DND-41 (cell line): Measurements from ENCODE around the gene GALNT5.

Experiments
- ATAC-seq: fragments of 200-7000 bp; cut with Tn5 transposase; 3 replicates; pipeline ENCODE4 v1.9.1; 2021; ENCODE audit warnings: low read depth; ENCODE audit not compliant: insufficient read depth
- DNase-seq: peaks from one replicate; pipeline ENCODE4 v3.0.0-alpha.2; 2020
- H2AFZ ChIP-seq: 2 replicates; pipeline ENCODE4 v1.6.0; 2012; ENCODE audit warnings: low read depth, low read length
- H3K27ac ChIP-seq: 2 replicates; pipeline ENCODE4 v1.5.1; 2012; ENCODE audit warnings: low read length, inconsistent platforms
- H3K27me3 ChIP-seq: fragments of 200-600 bp; sonication (generic); 2 replicates; pipeline ENCODE4 v1.6.0; 2012; ENCODE audit warnings: low read length, mild to moderate bottlenecking, inconsistent platforms; ENCODE audit not compliant: insufficient read depth, poor library complexity
- H3K36me3 ChIP-seq: 2 replicates; pipeline ENCODE4 v1.5.1; 2012; ENCODE audit warnings: low read length, inconsistent platforms; ENCODE audit not compliant: insufficient read depth
- H3K4me1 ChIP-seq: 2 replicates; pipeline ENCODE4 v1.5.1; 2012; ENCODE audit warnings: mild to moderate bottlenecking, low read length; ENCODE audit not compliant: insufficient read depth
- H3K4me2 ChIP-seq: 2 replicates; pipeline ENCODE4 v1.6.0; 2012; ENCODE audit warnings: mild to moderate bottlenecking, moderate library complexity, low read length, inconsistent platforms; ENCODE audit not compliant: insufficient read depth
- H3K4me3 ChIP-seq, 2 experiments: fragments of 200-600 bp in 1 of 2; shearing (Covaris generic) in 1 of 2; 2 replicates each; pipeline ENCODE4 v1.5.1; 2012 to 2016; ENCODE audit warnings: inconsistent platforms in 2 of 2, low read length in 2 of 2, mild to moderate bottlenecking in 2 of 2, low read depth in 1 of 2, moderate library complexity in 1 of 2
- H3K79me2 ChIP-seq: 2 replicates; pipeline ENCODE4 v1.6.0; 2012; ENCODE audit warnings: low read length, inconsistent platforms; ENCODE audit not compliant: insufficient read depth
- H3K9ac ChIP-seq: 2 replicates; pipeline ENCODE4 v1.6.0; 2012; ENCODE audit warnings: low read depth, mild to moderate bottlenecking, inconsistent platforms, low read length, moderate library complexity
- H3K9me3 ChIP-seq: 2 replicates; pipeline ENCODE4 v1.5.1; 2012; ENCODE audit warnings: low read length, moderate library complexity, mild to moderate bottlenecking, inconsistent platforms; ENCODE audit not compliant: insufficient read depth, severe bottlenecking
- H4K20me1 ChIP-seq: 2 replicates; pipeline ENCODE4 v1.6.0; 2012; ENCODE audit warnings: low read length; ENCODE audit not compliant: insufficient read depth
- CTCF ChIP-seq: IDR thresholded peaks from 2 replicates; pipeline ENCODE4 v1.5.1; 2012; ENCODE audit warnings: borderline replicate concordance, low read length, moderate library complexity, mild to moderate bottlenecking; ENCODE audit not compliant: poor library complexity, severe bottlenecking; ENCODE audit errors: extremely low read depth
- EZH2 ChIP-seq: IDR thresholded peaks from 3 replicates; pipeline ENCODE4 v1.6.1; 2012; ENCODE audit warnings: borderline replicate concordance, low read depth, mild to moderate bottlenecking, moderate library complexity, low read length, inconsistent platforms; ENCODE audit not compliant: severe bottlenecking

The GALNT5 gene

GRCh38 chr2:157238296-157238695 is 19.2 kb upstream of the GALNT5 start:
- Histone ChIP-seq H3K27ac (no peak overlapping the region), H3K4me1 (no peaks in the 10 kb centered on the region), H3K9me3 (no peaks in the 10 kb centered on the region), H3K36me3 (no peaks in the 10 kb centered on the region), H3K79me2 (no peaks in the 10 kb centered on the region), H2AFZ (no peak overlapping the region), H3K4me2 (no peak overlapping the region), H3K27me3 (no peaks in the 10 kb centered on the region), H3K9ac (no peak overlapping the region), H4K20me1 (no peaks in the 10 kb centered on the region), H3K4me3 (no peak overlapping the region)
- no peak for DNase-seq
- no peak for ATAC-seq
- no peak for TF ChIP-seq EZH2
- no peak for TF ChIP-seq CTCF

DNA sequence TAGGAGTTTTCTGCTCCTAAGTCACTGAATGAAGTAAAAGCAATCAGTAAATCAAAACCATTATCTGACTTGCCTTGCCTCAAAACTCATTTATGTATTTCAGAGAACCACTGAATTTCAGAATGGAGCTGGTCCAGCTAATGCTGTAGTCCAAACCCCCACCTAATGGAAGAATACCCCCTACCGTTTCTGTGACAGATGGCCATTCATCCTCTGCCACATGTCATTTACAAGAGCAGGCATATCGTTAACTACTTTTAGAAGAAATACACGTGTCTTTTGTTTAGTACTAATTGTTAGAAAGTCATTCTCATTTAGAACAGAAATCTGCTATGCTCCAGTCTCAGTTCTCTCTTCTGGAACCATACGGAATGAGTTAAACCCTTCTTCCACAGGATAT is 12.8 kb upstream of the GALNT5 start:
- DNase-seq (no peak), ATAC-seq (no peak)
- H2AFZ ChIP-seq = no peak overlapping the region
- no peaks in the 10 kb centered on the region for H4K20me1 ChIP-seq
- H3K4me2 ChIP-seq = no peak overlapping the region
- H3K9me3 ChIP-seq = no peaks in the 10 kb centered on the region
- TF ChIP-seq EZH2 (no peak), CTCF (no peak)
- no peaks in the 10 kb centered on the region for H3K79me2 ChIP-seq
- H3K4me3 ChIP-seq = no peak overlapping the region
- no peaks in the 10 kb centered on the region for H3K36me3 ChIP-seq
- no peaks in the 10 kb centered on the region for H3K4me1 ChIP-seq
- H3K9ac ChIP-seq = no peak overlapping the region
- no peak overlapping the region for H3K27ac ChIP-seq
- H3K27me3 ChIP-seq = no peaks in the 10 kb centered on the region

- Histone ChIP-seq H3K4me3 (no peak overlapping the region), H3K9me3 (no peaks in the 10 kb centered on the region), H3K27ac (no peak overlapping the region), H3K9ac (no peak overlapping the region), H2AFZ (no peak overlapping the region), H3K4me2 (no peak overlapping the region), H3K27me3 (no peaks in the 10 kb centered on the region), H3K36me3 (no peaks in the 10 kb centered on the region), H3K4me1 (no peaks in the 10 kb centered on the region), H3K79me2 (no peaks in the 10 kb centered on the region), H4K20me1 (no peaks in the 10 kb centered on the region)
- DNase-seq (no peak), ATAC-seq (no peak)
- TF ChIP-seq EZH2 = no peak
- TF ChIP-seq CTCF = no peak
Measured at GRCh38 chr2:157245144-157245840, 12.2 kb upstream of the GALNT5 start.
